Activated T-cell treated with anti-CD3 and anti-CD28 coated beads, Interleukin-2, amount 50 U/mL, for 4 hours (primary cell): Measurements from ENCODE around the gene ATXN2. TPM values are rescaled to one million over a fixed set of nuclear protein-coding genes. Genes with fewer than 3 reads are reported as not detected.
"Not testable (repeated sequence)": the region's sequence is repeated elsewhere in the genome, so short reads cannot be mapped to it uniquely, and the experiment has no call there.

Experiments
- ATAC-seq, 2 donors: fragments of 200-7000 bp; cut with Tn5 transposase; one replicate each; pipeline ENCODE4 v1.10.0; 2021
- DNase-seq: peaks from one replicate; pipeline ENCODE4 v3.0.0-alpha.2; 2020
- H3K27me3 Mint-ChIP-seq: one replicate; pipeline ENCODE4 v1.8.0; 2021; ENCODE audit warnings: low read depth, mixed read lengths
- H3K36me3 Mint-ChIP-seq: one replicate; pipeline ENCODE4 v1.8.0; 2022; ENCODE audit warnings: mixed read lengths; ENCODE audit not compliant: insufficient read depth
- H3K4me1 Mint-ChIP-seq: one replicate; pipeline ENCODE4 v1.8.0; 2021; ENCODE audit warnings: low read depth, mixed read lengths
- H3K4me3 Mint-ChIP-seq: one replicate; pipeline ENCODE4 v1.8.0; 2021; ENCODE audit warnings: mild to moderate bottlenecking, moderate library complexity, mixed read lengths
- H3K9me3 Mint-ChIP-seq: one replicate; pipeline ENCODE4 v1.8.0; 2021; ENCODE audit warnings: mixed read lengths
- total RNA-seq, 3 donors: library from RNA; stranded (reverse); gene quantifications; one replicate each; pipeline ENCODE4 v1.2.1, GENCODE V29; 2021

ATXN2 gene
- total RNA-seq, 3 donors from 2014 or later = 32.3 to 34.8 (median 34.2) TPM

- no peaks in the 10 kb centered on the region for H3K9me3 Mint-ChIP-seq
- no peaks in the 10 kb centered on the region for H3K27me3 Mint-ChIP-seq
- peaks cover 15% of the 10 kb centered on the region for H3K36me3 Mint-ChIP-seq
- DNase-seq (no peak), ATAC-seq (no peak)
- H3K4me3 Mint-ChIP-seq = no peak overlapping the region
- peaks cover 22% of the 10 kb centered on the region for H3K4me1 Mint-ChIP-seq
Measured at GRCh38 chr12:111569363-111570083, 29.6 kb downstream of the ATXN2 start.

- peaks cover 33% of the 10 kb centered on the region for H3K4me1 Mint-ChIP-seq
- not testable (repeated sequence) for H3K27me3 Mint-ChIP-seq, H3K4me3 Mint-ChIP-seq, ATAC-seq, H3K9me3 Mint-ChIP-seq, DNase-seq, H3K36me3 Mint-ChIP-seq
Measured at GRCh38 chr12:111560844-111561243, 38.3 kb downstream of the ATXN2 start.

GRCh38 chr12:111558107-111558376, 41.1 kb downstream of the ATXN2 start:
- no peak overlapping the region for H3K4me3 Mint-ChIP-seq
- peaks cover 27% of the 10 kb centered on the region for H3K4me1 Mint-ChIP-seq
- no peaks in the 10 kb centered on the region for H3K27me3 Mint-ChIP-seq
- ATAC-seq = no peak
- no peak for DNase-seq
- peaks cover 3% of the 10 kb centered on the region for H3K9me3 Mint-ChIP-seq
- H3K36me3 Mint-ChIP-seq = peaks cover 18% of the 10 kb centered on the region

- H3K27me3 Mint-ChIP-seq = no peaks in the 10 kb centered on the region
- peaks cover 23% of the 10 kb centered on the region for H3K4me1 Mint-ChIP-seq
- peaks cover 16% of the 10 kb centered on the region for H3K36me3 Mint-ChIP-seq
- peaks cover 3% of the 10 kb centered on the region for H3K9me3 Mint-ChIP-seq
- DNase-seq (no peak), ATAC-seq (no peak)
- no peak overlapping the region for H3K4me3 Mint-ChIP-seq
Measured at GRCh38 chr12:111557271-111558106, 41.6 kb downstream of the ATXN2 start.

- Mint-ChIP-seq H3K9me3 (peaks cover 3% of the 10 kb centered on the region), H3K36me3 (peaks cover 21% of the 10 kb centered on the region), H3K4me1 (peaks cover 23% of the 10 kb centered on the region), H3K4me3 (no peak overlapping the region), H3K27me3 (no peaks in the 10 kb centered on the region)
- ATAC-seq (no peak), DNase-seq (no peak)
Measured at GRCh38 chr12:111556676-111557075, 42.4 kb downstream of the ATXN2 start.

GRCh38 chr12:111555313-111555712, 43.8 kb downstream of the ATXN2 start:
- not testable (repeated sequence) for H3K27me3 Mint-ChIP-seq, H3K9me3 Mint-ChIP-seq, H3K4me3 Mint-ChIP-seq, DNase-seq, ATAC-seq
- H3K36me3 Mint-ChIP-seq = peaks cover 24% of the 10 kb centered on the region
- peaks cover 18% of the 10 kb centered on the region for H3K4me1 Mint-ChIP-seq

GRCh38 chr12:111546758-111547383, 52.2 kb downstream of the ATXN2 start:
- ATAC-seq (peak; percentile 90 to 93), DNase-seq (no peak)
- Mint-ChIP-seq H3K27me3 (no peaks in the 10 kb centered on the region), H3K4me3 (peak overlapping the region; percentile 1), H3K9me3 (no peaks in the 10 kb centered on the region), H3K4me1 (peaks cover 15% of the 10 kb centered on the region), H3K36me3 (peaks cover 34% of the 10 kb centered on the region)

- H3K4me3 Mint-ChIP-seq = peak overlapping the region; percentile 1
- ATAC-seq = no peak
- peaks cover 31% of the 10 kb centered on the region for H3K36me3 Mint-ChIP-seq
- no peak for DNase-seq
- H3K27me3 Mint-ChIP-seq = no peaks in the 10 kb centered on the region
- peaks cover 15% of the 10 kb centered on the region for H3K4me1 Mint-ChIP-seq
- H3K9me3 Mint-ChIP-seq = no peaks in the 10 kb centered on the region
Measured at GRCh38 chr12:111546171-111546570, 52.9 kb downstream of the ATXN2 start.

- H3K27me3 Mint-ChIP-seq = no peaks in the 10 kb centered on the region
- ATAC-seq = no peak
- peaks cover 15% of the 10 kb centered on the region for H3K4me1 Mint-ChIP-seq
- DNase-seq = no peak
- H3K36me3 Mint-ChIP-seq = peaks cover 31% of the 10 kb centered on the region
- no peaks in the 10 kb centered on the region for H3K9me3 Mint-ChIP-seq
- no peak overlapping the region for H3K4me3 Mint-ChIP-seq
Measured at GRCh38 chr12:111544032-111544431, 55.1 kb downstream of the ATXN2 start.

- ATAC-seq (no peak), DNase-seq (no peak)
- no peaks in the 10 kb centered on the region for H3K9me3 Mint-ChIP-seq
- H3K36me3 Mint-ChIP-seq = peaks cover 7% of the 10 kb centered on the region
- H3K4me1 Mint-ChIP-seq = peaks cover 9% of the 10 kb centered on the region
- H3K4me3 Mint-ChIP-seq = no peak overlapping the region
- no peaks in the 10 kb centered on the region for H3K27me3 Mint-ChIP-seq
Measured at GRCh38 chr12:111532751-111533150, 66.4 kb downstream of the ATXN2 start.

GRCh38 chr12:111529424-111530368, 69.4 kb downstream of the ATXN2 start:
- H3K36me3 Mint-ChIP-seq = peaks cover 12% of the 10 kb centered on the region
- H3K27me3 Mint-ChIP-seq = no peaks in the 10 kb centered on the region
- peak; percentile 53 for DNase-seq
- peaks cover 9% of the 10 kb centered on the region for H3K4me1 Mint-ChIP-seq
- ATAC-seq = peak; percentile 75 to 90
- no peaks in the 10 kb centered on the region for H3K9me3 Mint-ChIP-seq
- no peak overlapping the region for H3K4me3 Mint-ChIP-seq

GRCh38 chr12:111523587-111524167, 75.4 kb downstream of the ATXN2 start:
- no peaks in the 10 kb centered on the region for H3K4me1 Mint-ChIP-seq
- peaks cover 5% of the 10 kb centered on the region for H3K36me3 Mint-ChIP-seq
- H3K9me3 Mint-ChIP-seq = no peaks in the 10 kb centered on the region
- no peak overlapping the region for H3K4me3 Mint-ChIP-seq
- no peak for DNase-seq
- ATAC-seq = no peak
- H3K27me3 Mint-ChIP-seq = no peaks in the 10 kb centered on the region

GRCh38 chr12:111521801-111522200, 77.3 kb downstream of the ATXN2 start:
- no peaks in the 10 kb centered on the region for H3K4me1 Mint-ChIP-seq

More at GRCh38 chr12:111521801-111522200, 77.3 kb downstream of the ATXN2 start:
- no peak overlapping the region for H3K4me3 Mint-ChIP-seq
- ATAC-seq = no peak
- no peak for DNase-seq
- no peaks in the 10 kb centered on the region for H3K27me3 Mint-ChIP-seq
- no peaks in the 10 kb centered on the region for H3K9me3 Mint-ChIP-seq
- H3K36me3 Mint-ChIP-seq = peaks cover 5% of the 10 kb centered on the region
